Spleen (tissue), 11 donors: ENCODE measurements around the gene CEP41. TPM values are rescaled to one million over a fixed set of nuclear protein-coding genes. Genes with fewer than 3 reads are reported as not detected.

Source experiments
- DNase-seq: peaks from one replicate; pipeline ENCODE4 v3.0.0-alpha.2; 2020
- H3K27ac ChIP-seq, 8 donors: fragments of 200-600 bp; sonication (generic) in 7 of 8; 1 replicate in 4 of 8; 2 replicates in 4 of 8; pipeline versions ENCODE4 v1.5.0 to v1.8.0; 2016 to 2021; ENCODE audit warnings: inconsistent platforms in 4 of 8, mild to moderate bottlenecking in 4 of 8, moderate library complexity in 1 of 8
- H3K27me3 ChIP-seq, 7 donors: fragments of 200-600 bp; sonication (generic) in 6 of 7; replicated peaks in 1 of 7; 1 replicate in 4 of 7; 2 replicates in 3 of 7; pipeline versions ENCODE4 v1.5.0 to v1.8.0; 2016 to 2021; ENCODE audit warnings: inconsistent platforms in 3 of 7, mild to moderate bottlenecking in 1 of 7
- H3K36me3 ChIP-seq, 6 donors: fragments of 200-600 bp; sonication (generic) in 5 of 6; 1 replicate in 4 of 6; 2 replicates in 2 of 6; pipeline versions ENCODE4 v1.5.0 to v1.8.0; 2016 to 2021; ENCODE audit warnings: inconsistent platforms in 2 of 6
- H3K4me1 ChIP-seq, 6 donors: fragments of 200-600 bp; sonication (generic) in 5 of 6; 1 replicate in 3 of 6; 2 replicates in 3 of 6; pipeline versions ENCODE4 v1.5.0 to v1.8.0; 2016 to 2021; ENCODE audit warnings: inconsistent platforms in 3 of 6
- H3K4me3 ChIP-seq, 8 donors: fragments of 200-600 bp; sonication (generic) in 7 of 8; 1 replicate in 4 of 8; 2 replicates in 4 of 8; pipeline versions ENCODE4 v1.5.0 to v1.8.0; 2016 to 2021; ENCODE audit warnings: inconsistent platforms in 4 of 8, mild to moderate bottlenecking in 4 of 8, moderate library complexity in 2 of 8
- H3K9me3 ChIP-seq, 8 donors: fragments of 200-600 bp; sonication (generic) in 7 of 8; 1 replicate in 4 of 8; 2 replicates in 4 of 8; pipeline versions ENCODE4 v1.5.0 to v1.8.0; 2016 to 2021; ENCODE audit warnings: inconsistent platforms in 4 of 8
- CTCF ChIP-seq, 11 experiments: fragments of 200-600 bp in 7 of 11; fragments of 450-650 bp in 4 of 11; sonication (generic) in 4 of 11; IDR thresholded peaks in 8 of 11; conservative IDR thresholded peaks in 3 of 11; 1 replicate in 7 of 11; 2 replicates in 4 of 11; pipeline versions ENCODE4 v1.4.0 to v1.8.0; 2016 to 2021; ENCODE audit warnings: antibody characterized with exemption in 11 of 11, inconsistent platforms in 4 of 11, mild to moderate bottlenecking in 1 of 11
- POLR2A ChIP-seq, 3 donors: fragments of 450-650 bp; IDR thresholded peaks; one replicate each; pipeline ENCODE4 v1.5.1; 2017; ENCODE audit warnings: antibody characterized with exemption in 3 of 3, mild to moderate bottlenecking in 1 of 3
- POLR2AphosphoS5 ChIP-seq, 3 donors: sonication (generic); formaldehyde crosslinking; IDR thresholded peaks; one replicate each; pipeline ENCODE4 v1.5.1; 2017; ENCODE audit warnings: antibody characterized with exemption in 3 of 3
- WGBS, 5 donors: extraction: QIAGEN DNeasy Blood & Tissue Kit in 3 of 5; methylation state at CpG; one replicate each; pipeline versions ENCODE4 v1.1.5 to v1.1.7; 2013 to 2018; 5-methylcytosine and 5-hydroxymethylcytosine counted together
- intact Hi-C: fragments of 100-400 bp; cut with DNase I; formaldehyde crosslinking; loops from one replicate; pipeline ENCODE4 v1.15.0; 2023; ENCODE audit warnings: low total_unique reads
- polyA plus RNA-seq, 3 donors: library from polyadenylated mRNA; stranded (reverse); fragments of 200-250 nt; gene quantifications; one replicate each; pipeline ENCODE4 v1.2.1, GENCODE V29; 2013
- total RNA-seq, 7 donors: library from RNA; depleted of rRNA in 3 of 7; stranded (reverse); fragments of >200 nt in 3 of 7; fragmentation: NEBNext Ultra II Directional in 4 of 7; extraction: Animal tissue kit (Norgen Biotek cat#: 25700) in 4 of 7; gene quantifications; one replicate each; pipeline versions ENCODE4 v1.1.0 to v1.2.1, GENCODE V29; 2016 to 2021
- donor health status: healthy with polysubstance abuse.
- donor health status: DM: no; HTN: no; CAD: no; lungs with moderate emphysema.
- donor health status: DM: no; HTN: no; CAD: no.
- donor health status: Bipolar disorder and iron deficiency.
- donor health status: healthy.
- donor health status: DM: no; HTN: no; CAD: no.
- donor health status: DM: yes; HTN: yes; CAD: no.

Gene CEP41
- total and polyA plus RNA-seq, 10 donors = 2.3 to 19.3 (median 12.5) TPM

DNA sequence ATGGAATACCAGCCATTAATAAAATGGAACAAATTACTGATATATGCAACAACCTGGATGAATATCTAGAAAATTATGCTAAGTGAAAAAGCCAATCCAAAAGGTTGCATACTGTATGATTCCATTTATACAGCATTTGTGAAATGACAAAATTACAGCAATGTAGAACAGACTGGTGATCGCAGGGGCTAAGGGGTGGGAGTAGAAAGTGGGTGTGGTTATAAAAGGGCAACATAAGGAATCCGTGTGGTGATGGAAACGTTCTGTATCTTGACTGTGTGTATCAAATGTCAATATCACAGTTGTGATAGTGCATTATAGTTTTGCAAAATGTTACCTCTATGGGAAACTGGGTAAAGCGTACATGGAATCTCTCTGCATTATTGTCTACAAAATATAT, 15.0 kb downstream of the CEP41 start:
- Histone ChIP-seq H3K27ac (no peak overlapping the region), H3K27me3 (no peaks in the 10 kb centered on the region), H3K36me3 (peaks cover 0 to 5% (median 0%) of the 10 kb centered on the region in 6 donors), H3K4me3 (no peak overlapping the region), H3K4me1 (peaks cover 0 to 16% (median 6%) of the 10 kb centered on the region in 6 donors), H3K9me3 (no peaks in the 10 kb centered on the region)
- intact Hi-C loops = no loop called here
- TF ChIP-seq CTCF (IDR thresholded peaks at IDR 0.05 in 8 of 11, conservative IDR thresholded peaks at IDR 0.05 in 3 of 11) = no peak
- no peak for TF ChIP-seq POLR2A (IDR thresholded peaks at IDR 0.05)
- TF ChIP-seq POLR2AphosphoS5 (IDR thresholded peaks at IDR 0.05) = no peak
- DNase-seq = no peak
- 77 to 90% (median 89%) methylated on average over 4 of the region's 4 CpGs for WGBS, 5 donors

GRCh38 chr7:130423501-130424037, 17.2 kb downstream of the CEP41 start:
- no peak overlapping the region for H3K27ac ChIP-seq
- H3K4me1 ChIP-seq = peaks cover 0 to 6% (median 0%) of the 10 kb centered on the region in 6 donors
- WGBS, 5 donors = 90 to 100% (median 95%) methylated on average over 3 of the region's 3 CpGs
- intact Hi-C loops = no loop called here
- H3K36me3 ChIP-seq = peaks cover 0 to 5% (median 0%) of the 10 kb centered on the region in 6 donors
- TF ChIP-seq CTCF (IDR thresholded peaks at IDR 0.05 in 8 of 11, conservative IDR thresholded peaks at IDR 0.05 in 3 of 11) (no peak), POLR2AphosphoS5 (IDR thresholded peaks at IDR 0.05) (no peak), POLR2A (IDR thresholded peaks at IDR 0.05) (no peak)
- H3K4me3 ChIP-seq = no peak overlapping the region
- no peak for DNase-seq
- H3K9me3 ChIP-seq = no peaks in the 10 kb centered on the region
- no peaks in the 10 kb centered on the region for H3K27me3 ChIP-seq

DNA sequence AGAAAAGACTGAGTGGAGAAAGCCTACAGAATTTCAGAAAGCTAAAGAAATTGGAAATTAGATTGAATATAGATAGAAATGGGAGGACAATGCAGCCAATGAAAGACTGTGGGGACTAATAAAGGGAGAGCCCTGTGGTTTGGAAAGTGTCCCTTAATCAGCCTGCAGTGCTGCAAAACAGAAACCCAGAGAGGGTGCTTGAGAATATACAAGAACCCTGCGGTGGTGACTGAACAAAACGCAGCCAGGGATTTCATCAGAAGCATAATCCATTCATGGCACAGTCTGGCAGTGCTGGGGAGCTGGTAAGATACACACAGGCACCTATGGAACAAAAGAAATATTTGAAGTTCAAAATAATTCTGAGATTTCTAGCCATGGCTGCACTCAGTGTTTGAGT, 19.1 kb downstream of the CEP41 start:
- H3K4me3 ChIP-seq = no peak overlapping the region
- no peak for TF ChIP-seq CTCF (IDR thresholded peaks at IDR 0.05 in 8 of 11, conservative IDR thresholded peaks at IDR 0.05 in 3 of 11)
- no peak for TF ChIP-seq POLR2AphosphoS5 (IDR thresholded peaks at IDR 0.05)
- TF ChIP-seq POLR2A (IDR thresholded peaks at IDR 0.05) = no peak
- H3K9me3 ChIP-seq = no peaks in the 10 kb centered on the region
- no peak overlapping the region for H3K27ac ChIP-seq
- peaks cover 0 to 5% (median 0%) of the 10 kb centered on the region in 6 donors for H3K36me3 ChIP-seq
- no peak for DNase-seq
- 50 to 71% (median 55%) methylated on average over 2 of the region's 2 CpGs for WGBS, 5 donors
- intact Hi-C loops = no loop called here
- peaks cover 0 to 16% (median 0%) of the 10 kb centered on the region in 6 donors for H3K4me1 ChIP-seq
- H3K27me3 ChIP-seq = no peaks in the 10 kb centered on the region

GRCh38 chr7:130420943-130421578, 19.8 kb downstream of the CEP41 start:
- no peak overlapping the region for H3K4me3 ChIP-seq
- H3K27me3 ChIP-seq = no peaks in the 10 kb centered on the region
- DNase-seq = no peak
- intact Hi-C loops = no loop called here
- H3K27ac ChIP-seq = no peak overlapping the region
- peaks cover 0 to 11% (median 0%) of the 10 kb centered on the region in 6 donors for H3K4me1 ChIP-seq
- peaks cover 0 to 5% (median 0%) of the 10 kb centered on the region in 6 donors for H3K36me3 ChIP-seq
- TF ChIP-seq CTCF (IDR thresholded peaks at IDR 0.05 in 8 of 11, conservative IDR thresholded peaks at IDR 0.05 in 3 of 11) (no peak), POLR2A (IDR thresholded peaks at IDR 0.05) (no peak), POLR2AphosphoS5 (IDR thresholded peaks at IDR 0.05) (no peak)
- WGBS, 5 donors = 88 to 95% (median 92%) methylated on average over 4 of the region's 4 CpGs
- no peaks in the 10 kb centered on the region for H3K9me3 ChIP-seq
